Keratinocyte (primary cell): ENCODE measurements around the gene MAOA. TPM values are rescaled to one million over a fixed set of nuclear protein-coding genes. Genes with fewer than 3 reads are reported as not detected.

Source experiments
- DNase-seq: peaks from one replicate; pipeline ENCODE4 v3.0.0-alpha.2; 2011; ENCODE audit warnings: low read depth, missing footprints, low spot score
- FAIRE-seq: peaks from 2 replicates; lab custom pipeline; 2011; peaks lifted over from hg19 to GRCh38; lab: Jason Lieb, UNC
- H2AFZ ChIP-seq: 2 replicates; pipeline ENCODE4 v1.6.0; 2012; ENCODE audit warnings: low read length, control low read depth, inconsistent platforms; ENCODE audit not compliant: control insufficient read depth
- H3K27ac ChIP-seq: 2 replicates; pipeline ENCODE4 v1.5.1; 2011; ENCODE audit warnings: low read length; ENCODE audit not compliant: control insufficient read depth, insufficient read depth
- H3K27me3 ChIP-seq: 3 replicates; pipeline ENCODE4 v1.6.0; 2011; ENCODE audit warnings: low read length; ENCODE audit not compliant: control insufficient read depth, insufficient read depth; ENCODE audit errors: extremely low read depth
- H3K36me3 ChIP-seq, 2 experiments: 2 replicates in 1 of 2; 3 replicates in 1 of 2; pipeline ENCODE4 v1.5.1; 2011; ENCODE audit warnings: low read length in 2 of 2, mild to moderate bottlenecking in 1 of 2; ENCODE audit not compliant: control insufficient read depth in 2 of 2, insufficient read depth in 2 of 2; ENCODE audit errors: extremely low read depth in 1 of 2
- H3K4me1 ChIP-seq: 3 replicates; pipeline ENCODE4 v1.5.1; 2011; ENCODE audit warnings: low read length; ENCODE audit not compliant: control insufficient read depth, insufficient read depth; ENCODE audit errors: extremely low read depth
- H3K4me2 ChIP-seq: 3 replicates; pipeline ENCODE4 v1.6.0; 2011; ENCODE audit warnings: low read depth, low read length; ENCODE audit not compliant: control insufficient read depth, insufficient read depth; ENCODE audit errors: extremely low read depth
- H3K4me3 ChIP-seq, 3 experiments: fragments of 200-600 bp in 1 of 3; sonication (generic) in 1 of 3; 2 replicates in 2 of 3; 3 replicates in 1 of 3; pipeline ENCODE4 v1.5.1; 2011 to 2016; ENCODE audit warnings: low read length in 3 of 3, mild to moderate bottlenecking in 3 of 3, control low read depth in 2 of 3, inconsistent platforms in 1 of 3, low read depth in 1 of 3, mixed read lengths in 1 of 3, mixed run types in 1 of 3, moderate library complexity in 1 of 3; ENCODE audit not compliant: control insufficient read depth in 2 of 3, insufficient read depth in 2 of 3; ENCODE audit errors: extremely low read depth in 1 of 3
- H3K79me2 ChIP-seq: 2 replicates; pipeline ENCODE4 v1.6.0; 2012; ENCODE audit warnings: low read length; ENCODE audit not compliant: control insufficient read depth, insufficient read depth
- H3K9ac ChIP-seq: 3 replicates; pipeline ENCODE4 v1.6.0; 2011; ENCODE audit warnings: low read length; ENCODE audit not compliant: control insufficient read depth, insufficient read depth; ENCODE audit errors: extremely low read depth
- H3K9me1 ChIP-seq: 3 replicates; pipeline ENCODE4 v1.6.0; 2011; ENCODE audit warnings: low read length; ENCODE audit not compliant: control insufficient read depth, insufficient read depth; ENCODE audit errors: extremely low read depth
- H3K9me3 ChIP-seq: 2 replicates; pipeline ENCODE4 v1.5.1; 2012; ENCODE audit warnings: low read depth, low read length; ENCODE audit not compliant: control insufficient read depth
- H4K20me1 ChIP-seq: 3 replicates; pipeline ENCODE4 v1.6.0; 2011; ENCODE audit warnings: low read length; ENCODE audit not compliant: control insufficient read depth, insufficient read depth; ENCODE audit errors: extremely low read depth
- EZH2 ChIP-seq: IDR thresholded peaks from one replicate; pipeline ENCODE4 v1.6.1; 2012; ENCODE audit warnings: inconsistent platforms, mild to moderate bottlenecking, low read length, moderate library complexity
- dilution Hi-C: fragments of 300-500 bp; cut with MboI; formaldehyde crosslinking; loops from one replicate; pipeline ENCODE4 v1.7.0; 2020; ENCODE audit warnings: low sequenced_read_pairs; ENCODE audit not compliant: extremely low pct_ligation_motif_present
- polyA plus RNA-seq, 5 experiments: library from polyadenylated mRNA; depleted of rRNA in 3 of 5; stranded (reverse) in 3 of 5; stranded (forward) in 1 of 5; unstranded in 1 of 5; fragments of >200 nt; gene quantifications; 1 replicate in 1 of 5; 2 replicates in 3 of 5; 3 replicates in 1 of 5; pipeline versions ENCODE4 v1.2.1 to v1.2.3, GENCODE V29; 2011 to 2012; ENCODE audit warnings: missing spikeins in 2 of 5, low read depth in 1 of 5, low replicate concordance in 1 of 5
- TF ChIP-seq, protein P1 (sequence below), 3 experiments: IDR thresholded peaks in 1 of 3; conservative IDR thresholded peaks in 1 of 3; optimal IDR thresholded peaks in 1 of 3; 2 replicates in 2 of 3; 3 replicates in 1 of 3; pipeline versions ENCODE3 to v1.5.1; 2011; ENCODE audit warnings: low read length in 3 of 3, mild to moderate bottlenecking in 3 of 3, moderate library complexity in 2 of 3, control low read depth in 1 of 3, inconsistent platforms in 1 of 3; ENCODE audit not compliant: insufficient read depth in 2 of 3; ENCODE audit errors: extremely low read depth in 1 of 3

The MAOA gene
- polyA plus RNA-seq, 1 donor (not counting 4 experiments of a cell fraction or from before 2014, with no cell fraction given) = 69.7 TPM

DNA sequence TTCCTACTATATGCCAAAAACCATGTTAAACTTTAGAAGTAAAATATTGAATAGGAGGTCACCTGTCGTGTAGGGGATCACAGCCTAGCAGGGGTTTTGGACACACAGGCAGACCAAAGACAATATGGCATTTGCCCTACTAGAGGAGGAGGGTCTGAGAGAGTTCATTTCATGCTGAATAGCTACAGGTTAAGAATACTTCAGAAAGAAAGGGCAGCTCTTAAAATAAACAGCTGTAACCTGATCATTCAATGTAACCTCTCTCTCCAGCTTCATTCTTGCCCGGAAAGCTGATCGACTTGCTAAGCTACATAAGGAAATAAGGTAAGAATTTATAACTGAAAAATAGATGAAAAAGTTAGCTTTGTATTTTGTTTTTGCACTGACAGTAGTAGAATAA, 79.9 kb downstream of the MAOA start:
- Histone ChIP-seq H3K9me1 (no peaks in the 10 kb centered on the region), H4K20me1 (no peaks in the 10 kb centered on the region), H3K4me2 (no peak overlapping the region), H2AFZ (no peak overlapping the region), H3K79me2 (no peaks in the 10 kb centered on the region), H3K27me3 (no peaks in the 10 kb centered on the region), H3K36me3 (peaks cover 0 to 4% of the 10 kb centered on the region in 2 experiments), H3K9ac (no peak overlapping the region), H3K9me3 (no peaks in the 10 kb centered on the region), H3K27ac (no peak overlapping the region), H3K4me1 (no peaks in the 10 kb centered on the region), H3K4me3 (no peak overlapping the region)
- DNase-seq (no peak), FAIRE-seq (no peak)
- no peak for TF ChIP-seq EZH2
- TF ChIP-seq, protein P1, sequence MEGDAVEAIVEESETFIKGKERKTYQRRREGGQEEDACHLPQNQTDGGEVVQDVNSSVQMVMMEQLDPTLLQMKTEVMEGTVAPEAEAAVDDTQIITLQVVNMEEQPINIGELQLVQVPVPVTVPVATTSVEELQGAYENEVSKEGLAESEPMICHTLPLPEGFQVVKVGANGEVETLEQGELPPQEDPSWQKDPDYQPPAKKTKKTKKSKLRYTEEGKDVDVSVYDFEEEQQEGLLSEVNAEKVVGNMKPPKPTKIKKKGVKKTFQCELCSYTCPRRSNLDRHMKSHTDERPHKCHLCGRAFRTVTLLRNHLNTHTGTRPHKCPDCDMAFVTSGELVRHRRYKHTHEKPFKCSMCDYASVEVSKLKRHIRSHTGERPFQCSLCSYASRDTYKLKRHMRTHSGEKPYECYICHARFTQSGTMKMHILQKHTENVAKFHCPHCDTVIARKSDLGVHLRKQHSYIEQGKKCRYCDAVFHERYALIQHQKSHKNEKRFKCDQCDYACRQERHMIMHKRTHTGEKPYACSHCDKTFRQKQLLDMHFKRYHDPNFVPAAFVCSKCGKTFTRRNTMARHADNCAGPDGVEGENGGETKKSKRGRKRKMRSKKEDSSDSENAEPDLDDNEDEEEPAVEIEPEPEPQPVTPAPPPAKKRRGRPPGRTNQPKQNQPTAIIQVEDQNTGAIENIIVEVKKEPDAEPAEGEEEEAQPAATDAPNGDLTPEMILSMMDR (optimal IDR thresholded peaks at IDR 0.05 in 1 of 3, IDR thresholded peaks at IDR 0.05 in 1 of 3, conservative IDR thresholded peaks at IDR 0.05 in 1 of 3; ENCODE audit: extremely low read depth in 1 of 3, insufficient read depth in 2 of 3, low read length in 3 of 3) = no peak
- dilution Hi-C loops = no loop called here

DNA sequence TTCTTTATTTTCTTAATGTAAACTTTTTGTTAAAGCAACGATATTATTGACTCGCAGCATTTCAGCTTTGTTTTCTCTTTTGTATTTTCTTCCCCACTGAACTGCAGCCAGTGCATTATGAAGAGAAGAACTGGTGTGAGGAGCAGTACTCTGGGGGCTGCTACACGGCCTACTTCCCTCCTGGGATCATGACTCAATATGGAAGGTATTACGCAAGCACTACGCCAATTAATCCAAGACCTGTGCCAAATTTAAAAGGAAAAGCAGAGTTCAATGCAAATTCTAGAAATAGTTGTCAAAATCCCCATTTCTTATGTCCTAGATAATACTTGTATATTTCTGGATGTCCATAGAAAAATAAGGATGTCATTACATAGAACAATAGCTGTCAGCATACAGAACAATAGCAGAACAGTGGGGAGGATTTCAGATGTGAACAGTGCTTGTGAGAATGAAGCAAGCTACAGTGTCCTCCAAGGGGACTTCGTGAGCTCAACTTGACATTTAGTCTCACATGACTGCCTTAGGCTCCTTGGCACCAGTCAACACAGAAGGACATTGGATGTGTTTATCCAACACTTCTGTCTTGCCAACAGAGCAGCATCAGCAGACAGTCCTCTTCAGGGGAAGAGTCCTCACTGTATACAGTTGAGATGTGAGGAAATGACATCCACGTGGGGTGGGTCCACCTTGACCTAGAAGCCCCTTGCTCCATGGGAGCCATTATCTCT, 85.9 kb downstream of the MAOA start:
- no peak for DNase-seq

More for the DNA sequence above, 85.9 kb downstream of the MAOA start:
- no peak overlapping the region for H3K4me2 ChIP-seq
- no peak for FAIRE-seq
- peaks cover 0 to 2% of the 10 kb centered on the region in 2 experiments for H3K36me3 ChIP-seq
- H3K9me3 ChIP-seq = no peaks in the 10 kb centered on the region
- H3K27ac ChIP-seq = no peak overlapping the region
- H3K4me1 ChIP-seq = no peaks in the 10 kb centered on the region
- TF ChIP-seq, protein P1 (optimal IDR thresholded peaks at IDR 0.05 in 1 of 3, IDR thresholded peaks at IDR 0.05 in 1 of 3, conservative IDR thresholded peaks at IDR 0.05 in 1 of 3; ENCODE audit: extremely low read depth in 1 of 3, insufficient read depth in 2 of 3, low read length in 3 of 3) = no peak
- no peak for TF ChIP-seq EZH2
- H3K27me3 ChIP-seq = no peaks in the 10 kb centered on the region
- dilution Hi-C loops = no loop called here
- no peak overlapping the region for H3K4me3 ChIP-seq
- H3K9ac ChIP-seq = no peak overlapping the region
- H3K79me2 ChIP-seq = no peaks in the 10 kb centered on the region
- H3K9me1 ChIP-seq = no peaks in the 10 kb centered on the region
- H2AFZ ChIP-seq = no peak overlapping the region
- H4K20me1 ChIP-seq = no peaks in the 10 kb centered on the region
